RPMI7951 (cell line): ENCODE results near the gene CEP76. TPM values are rescaled to one million over a fixed set of nuclear protein-coding genes. Genes with fewer than 3 reads are reported as not detected.

Experiments
- DNase-seq: peaks from one replicate; pipeline ENCODE4 v3.0.0-alpha.2; 2012; ENCODE audit warnings: low read depth
- total RNA-seq: library from RNA; depleted of rRNA; stranded (reverse); fragments of >200 nt; shearing (Covaris generic); gene quantifications from 2 replicates; pipeline ENCODE4 v1.2.3, GENCODE V29; 2014

The CEP76 gene
- total RNA-seq, 1 experiment from 2014 or later, result 10.7 TPM

DNA sequence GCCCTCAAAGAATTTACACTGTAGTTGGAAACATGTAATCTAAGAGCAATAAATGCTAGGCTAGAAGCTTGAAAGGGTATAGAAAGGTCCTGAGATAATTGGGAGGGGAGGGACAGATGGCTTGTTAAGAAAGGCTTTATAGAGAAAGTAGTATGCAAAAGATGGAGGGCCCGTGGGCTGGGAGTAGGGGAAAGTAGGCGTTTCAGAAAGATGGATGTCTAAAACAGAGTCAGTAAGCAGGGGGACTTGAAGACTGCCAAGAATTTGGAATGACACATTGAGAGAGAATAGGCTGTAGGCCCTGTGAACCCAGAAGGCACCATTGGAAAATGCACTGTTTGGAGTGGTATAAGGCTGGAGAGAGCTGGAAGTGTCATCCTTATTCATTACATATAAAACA is 1.1 kb upstream of the CEP76 start:
- peak; percentile 36 for DNase-seq

DNA sequence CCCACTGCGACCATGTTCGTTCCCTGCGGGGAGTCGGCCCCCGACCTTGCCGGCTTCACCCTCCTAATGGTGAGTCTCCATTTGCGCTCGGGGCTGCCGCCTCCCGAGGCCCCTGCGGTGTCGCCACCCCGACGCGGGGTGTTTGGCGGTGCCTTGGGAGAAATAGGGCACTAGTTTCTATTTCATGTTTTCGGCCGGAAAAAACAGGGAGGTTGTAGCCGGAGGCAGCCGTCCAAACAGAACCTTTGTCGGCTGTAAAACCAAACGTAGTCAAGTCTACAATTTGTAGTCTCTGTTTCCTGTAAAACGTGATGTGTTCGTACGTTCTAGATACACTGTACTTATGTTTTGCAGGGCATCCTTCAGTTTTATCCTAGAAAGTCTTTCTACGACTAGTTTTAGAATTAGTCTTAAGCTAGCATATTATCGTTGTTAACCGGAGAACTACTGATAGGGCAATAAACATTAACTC is 609 bp upstream of the CEP76 start:
- DNase-seq, result no peak

- no peak for DNase-seq
Measured at GRCh38 chr18:12701161-12701560, 1.4 kb downstream of the CEP76 start.

- no peak for DNase-seq
Measured at GRCh38 chr18:12699747-12700146, 2.8 kb downstream of the CEP76 start.

- no peak for DNase-seq
Measured at GRCh38 chr18:12694032-12694431, 8.5 kb downstream of the CEP76 start.

DNA sequence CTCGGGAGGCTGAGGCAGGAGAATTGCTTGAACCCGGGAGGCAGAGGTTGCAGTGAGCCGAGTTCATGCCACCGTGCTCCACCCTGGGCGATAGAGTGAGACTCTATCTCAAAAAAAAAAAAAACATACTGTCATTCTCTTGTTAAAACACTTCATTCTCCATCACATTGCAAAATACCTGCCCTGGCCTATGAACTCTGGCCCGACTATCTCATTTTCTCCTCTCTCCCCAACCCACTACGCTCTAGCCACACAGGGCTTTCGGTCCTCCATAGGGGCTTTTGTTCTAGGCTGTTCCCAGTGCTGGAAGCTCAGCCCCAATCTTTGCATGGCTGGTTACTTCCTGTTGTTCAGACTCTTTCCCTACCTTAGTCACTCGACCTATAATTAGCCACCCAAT is 10.3 kb downstream of the CEP76 start:
- DNase-seq, result no peak

- DNase-seq, result no peak
Measured at GRCh38 chr18:12689256-12689850, 13.2 kb downstream of the CEP76 start.

- DNase-seq, result no peak
Measured at GRCh38 chr18:12686100-12686499, 16.4 kb downstream of the CEP76 start.

GRCh38 chr18:12679183-12679786 is 23.2 kb downstream of the CEP76 start:
- DNase-seq, result peak; percentile 63

GRCh38 chr18:12668041-12668440 is 34.5 kb downstream of the CEP76 start:
- no peak for DNase-seq

GRCh38 chr18:12659904-12660605 is 42.5 kb downstream of the CEP76 start:
- DNase-seq, result peak; percentile 51

GRCh38 chr18:12658426-12659138 is 43.9 kb downstream of the CEP76 start:
- DNase-seq, result peak; percentile 31

GRCh38 chr18:12657684-12658425 is 44.7 kb downstream of the CEP76 start, which contains the start of gene SPIRE1:
Gene SPIRE1, minus strand, starts transcription at chr18:12658107. Its CDS starts 241 bp downstream, at chr18:12657866.
- DNase-seq, result peak; percentile 71

DNA sequence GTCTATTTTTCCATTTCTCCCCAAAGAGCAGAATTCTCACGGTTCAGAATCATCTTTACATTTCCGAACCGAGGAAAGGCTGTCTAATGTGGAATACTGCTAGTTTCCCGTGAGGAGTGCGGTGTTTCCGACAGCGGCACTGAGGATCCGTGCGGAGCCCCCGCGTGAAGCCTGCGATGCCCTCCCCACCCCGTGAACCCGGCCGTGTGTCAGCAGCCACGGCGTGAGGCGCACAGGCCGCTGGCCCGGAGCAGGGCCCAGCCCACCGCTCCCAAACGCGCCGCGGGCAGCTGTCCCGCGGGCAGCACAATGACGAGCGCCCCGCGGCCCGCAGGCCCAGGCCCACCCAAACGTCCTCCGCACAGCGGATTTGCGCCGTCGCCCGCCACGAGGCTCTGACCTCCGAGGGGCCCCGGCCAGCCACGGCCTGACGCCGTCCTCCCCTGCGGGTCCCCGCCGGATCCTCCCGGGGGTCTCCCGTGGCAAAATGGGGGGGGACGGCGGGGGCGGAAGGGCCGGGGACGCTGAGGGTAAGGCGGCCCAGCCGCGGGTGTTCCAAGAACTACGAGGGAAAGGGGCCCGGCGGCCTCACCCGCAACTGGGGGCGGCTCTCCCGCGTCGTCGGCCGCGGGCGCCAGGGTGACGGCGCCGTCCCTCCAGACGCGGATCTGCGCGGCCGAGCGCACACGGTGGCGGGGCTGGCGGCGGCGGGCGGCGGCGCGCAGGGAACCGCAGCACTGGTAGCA is 45.4 kb downstream of the CEP76 start:
- DNase-seq, result peak; percentile 36

DNA sequence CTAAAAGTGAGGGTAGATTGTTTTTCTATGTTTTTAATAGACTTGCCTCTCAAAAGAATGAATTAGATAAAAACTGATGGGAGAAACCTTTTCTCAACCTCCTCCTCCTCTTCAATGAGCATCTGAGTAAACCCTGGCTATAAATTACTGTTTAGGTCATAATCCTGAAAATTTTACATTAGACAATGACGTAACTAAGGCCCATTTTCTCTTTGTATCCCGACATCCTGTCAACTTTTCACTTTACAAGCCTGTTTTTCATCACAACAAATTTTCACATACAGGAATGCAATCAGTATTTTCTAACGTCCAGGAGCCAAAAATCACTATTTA is 46.0 kb downstream of the CEP76 start:
- peak; percentile 6 for DNase-seq

DNA sequence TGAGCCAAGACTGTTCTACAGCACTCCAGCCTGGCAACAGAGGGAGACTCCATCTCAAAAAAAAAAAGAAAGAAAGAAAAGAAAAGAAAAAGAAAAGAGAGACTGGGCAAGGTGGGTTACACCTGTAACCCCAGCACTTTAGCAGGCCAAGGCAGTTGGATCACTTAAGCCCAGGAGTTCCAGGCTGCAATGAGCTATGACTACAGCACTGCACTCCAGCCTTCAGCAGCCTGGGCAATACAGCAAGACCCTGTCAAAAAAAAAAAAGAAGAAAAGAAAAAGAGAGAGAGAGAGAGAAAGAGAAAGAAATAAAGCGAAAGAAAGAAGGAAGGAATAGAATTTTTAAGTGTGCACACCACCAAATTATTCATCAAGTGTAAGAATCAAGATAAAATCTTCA is 47.6 kb downstream of the CEP76 start:
- DNase-seq, result no peak

- peak; percentile 90 for DNase-seq
Measured at GRCh38 chr18:12652861-12653401, 49.6 kb downstream of the CEP76 start.

DNA sequence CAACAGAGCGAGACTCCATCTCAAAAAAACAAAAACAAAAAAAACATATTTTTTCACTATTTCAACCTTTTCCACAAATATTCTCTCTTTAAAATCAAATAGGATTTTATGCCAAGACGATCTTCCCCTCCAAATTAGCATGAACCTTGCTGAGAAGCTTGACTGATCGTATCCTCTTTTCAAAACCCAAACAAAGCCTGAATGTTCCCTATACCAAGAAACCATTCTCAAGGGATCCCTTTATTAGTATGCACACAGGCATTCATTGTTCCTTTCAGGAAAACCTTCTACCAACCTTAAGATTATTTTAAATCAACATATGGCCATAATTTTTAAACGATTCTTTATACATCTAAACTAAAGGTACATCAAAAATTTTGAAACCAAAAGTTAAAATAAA is 50.9 kb downstream of the CEP76 start:
- no peak for DNase-seq

DNA sequence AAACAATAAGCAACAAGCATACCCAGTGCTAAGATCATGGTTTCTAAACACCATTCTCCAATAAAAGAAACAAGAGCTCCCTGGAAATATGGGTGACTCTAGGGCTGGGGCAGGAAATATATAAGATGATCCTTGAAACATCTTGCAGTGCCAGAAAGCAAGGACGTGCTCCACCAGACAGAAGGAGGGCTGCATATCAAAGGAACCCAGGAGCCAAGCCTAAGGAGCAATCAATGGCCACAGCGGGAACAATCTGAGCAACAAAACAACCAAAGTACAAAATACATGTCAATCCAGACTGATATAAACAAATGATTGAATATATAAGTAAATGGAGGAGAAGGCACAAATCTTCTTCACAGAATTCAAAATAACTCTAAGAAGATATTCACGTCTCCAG is 54.8 kb downstream of the CEP76 start:
- no peak for DNase-seq

DNA sequence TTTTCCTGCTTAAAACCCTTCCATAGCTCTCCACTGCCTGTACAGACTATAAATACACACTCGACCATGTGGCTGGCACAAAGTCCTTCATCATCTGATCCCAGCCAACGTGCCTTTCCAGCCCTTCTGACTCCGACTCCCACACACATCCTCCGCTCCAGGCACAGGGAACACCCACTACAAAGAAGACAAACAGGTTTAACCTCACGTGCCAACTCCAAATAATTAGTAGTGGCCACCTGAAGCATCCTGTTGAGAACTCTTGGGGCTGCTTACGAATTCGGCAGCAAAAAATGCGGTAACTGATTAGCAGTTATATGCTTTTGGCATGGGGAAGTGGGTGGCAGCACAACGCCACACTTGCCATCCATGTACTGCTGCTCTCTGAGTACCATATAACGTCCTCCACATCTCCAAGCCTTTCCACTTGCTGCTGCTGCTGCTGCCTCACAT is 56.7 kb downstream of the CEP76 start:
- DNase-seq, result peak; percentile 61

GRCh38 chr18:12645254-12645653 is 57.3 kb downstream of the CEP76 start:
- DNase-seq, result no peak
